NCI-H345 treated with DMSO at 0.1 percent for 48 hours (cell line): ENCODE data around the gene IGFBP7.

Experiments used
- DNase-seq: peaks from one replicate; lab custom pipeline; 2025; ENCODE audit not compliant: unreplicated experiment; lab: John Stamatoyannopoulos, UW

Gene IGFBP7, protein sequence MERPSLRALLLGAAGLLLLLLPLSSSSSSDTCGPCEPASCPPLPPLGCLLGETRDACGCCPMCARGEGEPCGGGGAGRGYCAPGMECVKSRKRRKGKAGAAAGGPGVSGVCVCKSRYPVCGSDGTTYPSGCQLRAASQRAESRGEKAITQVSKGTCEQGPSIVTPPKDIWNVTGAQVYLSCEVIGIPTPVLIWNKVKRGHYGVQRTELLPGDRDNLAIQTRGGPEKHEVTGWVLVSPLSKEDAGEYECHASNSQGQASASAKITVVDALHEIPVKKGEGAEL

DNA sequence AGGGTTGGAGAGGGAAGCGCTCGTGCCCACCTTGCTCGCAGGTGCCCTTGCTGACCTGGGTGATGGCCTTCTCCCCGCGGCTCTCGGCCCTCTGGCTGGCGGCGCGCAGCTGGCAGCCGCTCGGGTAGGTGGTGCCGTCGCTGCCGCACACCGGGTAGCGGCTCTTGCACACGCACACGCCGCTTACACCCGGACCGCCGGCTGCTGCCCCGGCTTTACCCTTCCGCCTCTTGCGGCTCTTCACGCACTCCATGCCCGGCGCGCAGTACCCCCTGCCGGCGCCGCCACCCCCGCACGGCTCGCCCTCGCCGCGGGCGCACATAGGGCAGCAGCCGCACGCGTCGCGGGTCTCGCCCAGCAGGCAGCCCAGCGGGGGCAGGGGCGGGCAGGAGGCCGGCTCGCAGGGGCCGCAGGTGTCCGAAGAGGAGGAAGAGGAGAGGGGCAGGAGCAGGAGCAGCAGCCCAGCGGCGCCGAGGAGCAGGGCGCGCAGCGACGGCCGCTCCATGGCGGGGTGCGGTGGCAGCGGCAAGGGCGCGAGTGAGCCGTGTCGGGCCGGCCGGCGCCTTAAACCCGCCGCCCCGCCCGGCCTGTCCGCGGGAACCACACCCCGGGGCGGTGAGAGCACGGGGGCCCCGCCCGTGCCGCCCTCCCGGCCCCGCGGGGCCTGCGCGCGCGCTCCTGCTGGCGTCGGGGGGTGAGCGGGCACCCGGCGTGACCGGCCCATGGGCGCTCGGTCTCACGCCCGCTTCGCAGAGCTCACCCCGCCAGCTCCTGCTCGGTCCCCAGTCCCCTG lies at the start of gene IGFBP7:
TSS of gene IGFBP7 (minus strand) at position 539 of the 793 bp plus-strand sequence. CDS start at position 505, 34 bp downstream.
- DNase-seq: no peak

- DNase-seq: no peak
These were observed 49.7 kb upstream of the IGFBP7 start for GRCh38 chr4:57159866-57160265.

GRCh38 chr4:57158762-57159161 lies 48.6 kb upstream of the IGFBP7 start:
- no peak for DNase-seq

GRCh38 chr4:57158221-57158620 lies 48.0 kb upstream of the IGFBP7 start:
- DNase-seq: no peak

DNA sequence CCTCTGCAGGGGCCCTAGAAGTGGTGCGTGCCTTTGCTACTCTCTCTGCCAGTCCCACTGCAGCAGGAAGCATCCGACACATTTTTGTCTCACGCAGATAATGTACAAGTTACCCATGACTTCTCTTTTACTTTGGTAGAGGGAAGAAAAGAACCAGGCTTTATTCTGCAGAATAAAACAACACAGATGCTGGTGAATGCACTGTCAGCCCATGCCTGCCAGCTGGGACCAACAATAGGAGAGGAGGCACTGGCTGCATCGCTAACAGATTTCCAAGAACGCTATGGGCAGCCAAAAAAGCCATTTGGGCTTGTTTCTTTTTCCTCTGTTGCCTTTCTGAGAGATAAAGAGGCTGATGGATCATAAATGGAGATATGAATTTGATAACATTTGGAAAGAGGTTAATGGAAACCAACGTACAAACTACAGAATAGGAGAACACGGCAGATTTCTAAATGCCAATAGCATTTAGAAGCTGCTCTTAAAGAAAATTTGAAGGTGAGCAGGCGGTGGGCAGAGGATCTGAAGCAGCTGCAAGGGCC lies 47.5 kb upstream of the IGFBP7 start:
- no peak for DNase-seq

- DNase-seq: no peak
These were observed 46.2 kb upstream of the IGFBP7 start for GRCh38 chr4:57156242-57156990.

DNA sequence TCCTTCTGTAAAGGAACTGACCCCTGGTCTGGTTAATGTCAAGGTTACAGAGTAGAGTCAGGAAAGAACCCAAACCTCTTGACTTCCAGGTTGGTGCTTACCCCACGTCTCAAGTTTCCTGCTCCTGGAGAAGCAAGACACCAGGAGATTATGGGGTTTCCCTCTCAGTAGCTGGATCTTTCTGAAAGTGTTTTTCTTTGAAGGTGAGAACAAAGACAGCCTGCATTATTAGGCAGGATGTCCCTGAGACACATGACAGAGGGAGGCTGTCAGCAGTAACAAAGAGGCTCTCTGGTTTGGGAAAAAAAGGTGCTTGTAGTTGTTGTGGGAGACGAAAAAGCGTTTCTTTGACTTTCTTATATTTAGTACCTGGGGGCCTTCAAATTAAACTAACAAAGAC lies 44.7 kb upstream of the IGFBP7 start:
- DNase-seq: no peak

GRCh38 chr4:57154191-57154590 lies 44.0 kb upstream of the IGFBP7 start:
- DNase-seq: no peak

GRCh38 chr4:57153207-57153606 lies 43.0 kb upstream of the IGFBP7 start:
- DNase-seq: no peak

DNA sequence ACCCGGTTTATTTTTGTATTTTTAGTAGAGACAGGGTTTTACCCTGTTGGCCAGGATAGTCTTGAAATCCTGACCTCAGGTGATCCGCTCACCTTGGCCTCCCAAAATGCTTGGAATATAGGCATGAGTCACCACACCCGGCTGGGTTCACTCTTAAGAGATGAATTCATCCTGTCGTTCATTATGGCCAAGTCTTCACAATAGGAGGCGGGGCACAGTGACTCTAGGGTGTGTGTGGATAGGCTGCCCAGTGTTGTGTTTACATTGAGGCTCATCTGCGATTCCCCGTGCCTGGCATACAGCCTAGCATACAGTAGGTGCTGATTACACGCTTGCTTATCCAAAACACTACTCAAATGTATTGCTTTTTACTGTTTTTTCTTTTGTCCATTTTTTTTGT lies 41.3 kb upstream of the IGFBP7 start:
- DNase-seq: no peak

DNA sequence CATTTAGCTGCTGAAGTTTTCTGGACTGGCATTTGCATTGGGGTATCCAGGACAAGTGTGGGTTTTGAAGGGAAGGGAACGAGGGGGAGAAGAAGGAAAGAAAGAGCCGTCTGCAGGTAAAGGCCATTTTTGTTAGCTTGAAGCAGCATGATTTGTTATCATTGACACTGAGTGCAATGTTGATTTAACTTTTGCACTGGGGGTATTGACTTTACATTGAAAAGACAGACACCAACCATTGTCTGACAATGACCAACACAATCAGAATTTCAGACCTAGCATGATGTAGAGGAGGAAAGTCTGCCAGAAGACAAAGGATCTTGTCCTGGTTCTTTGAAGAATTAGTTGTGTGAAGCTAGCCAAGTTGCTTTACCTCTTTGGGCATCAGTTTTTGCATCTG lies 39.6 kb upstream of the IGFBP7 start:
- DNase-seq: no peak

- no peak for DNase-seq
These were observed 38.8 kb upstream of the IGFBP7 start for GRCh38 chr4:57148831-57149505.

DNA sequence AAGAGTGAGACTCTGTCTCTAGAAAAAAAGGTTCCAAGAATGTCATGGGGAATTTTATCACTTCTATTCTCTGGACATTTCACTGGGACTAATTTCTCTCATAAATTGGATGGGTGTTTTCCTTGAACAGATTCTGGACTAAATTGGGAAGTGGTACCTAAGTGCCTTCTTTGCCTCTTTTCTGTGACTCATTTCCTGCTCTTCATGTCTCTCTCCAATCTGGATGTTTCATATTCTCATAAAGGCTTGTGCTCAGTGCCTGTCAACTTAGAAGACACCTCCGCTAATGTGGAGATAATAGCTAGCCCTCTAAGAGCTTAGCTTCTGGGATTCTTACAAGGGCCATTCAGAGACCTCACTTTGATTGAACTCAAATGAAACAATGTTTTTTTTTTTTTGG lies 38.0 kb upstream of the IGFBP7 start:
- no peak for DNase-seq

DNA sequence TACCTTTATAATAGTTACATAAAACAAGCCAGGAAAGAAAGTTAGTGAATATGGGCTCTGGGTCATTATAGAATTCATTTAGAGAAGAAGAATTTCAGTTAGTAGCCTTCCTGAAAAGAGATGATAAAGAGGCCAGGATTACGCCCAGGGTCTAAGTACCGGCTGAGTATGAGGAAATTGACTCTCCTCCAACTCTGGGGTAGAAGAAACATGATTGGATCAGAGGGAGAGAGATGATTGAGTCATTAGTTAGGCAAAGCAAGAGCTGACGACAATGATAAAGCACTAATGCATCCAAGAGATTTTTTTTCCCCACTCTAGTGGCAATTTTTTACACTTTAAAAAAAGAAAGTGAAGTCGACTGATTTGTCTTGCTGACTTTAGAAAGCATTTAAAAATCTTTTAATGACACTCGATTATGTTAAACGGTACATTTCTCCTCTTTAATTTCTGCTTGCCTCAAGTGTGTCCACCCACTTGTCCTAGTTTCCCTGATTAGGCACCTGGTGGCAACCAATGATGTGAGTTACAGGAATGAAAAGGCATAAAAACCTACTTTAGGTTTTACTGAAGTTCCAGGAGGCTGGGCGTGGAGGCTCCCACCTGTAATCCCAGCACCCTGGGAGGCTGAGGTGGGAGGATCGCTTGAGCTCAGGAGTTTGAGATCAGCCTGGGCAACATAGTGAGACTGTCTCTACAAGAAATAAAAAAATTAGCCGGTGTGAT lies 37.3 kb upstream of the IGFBP7 start:
- no peak for DNase-seq

GRCh38 chr4:57146444-57146843 lies 36.3 kb upstream of the IGFBP7 start:
- DNase-seq: no peak

GRCh38 chr4:57144466-57144865 lies 34.3 kb upstream of the IGFBP7 start:
- DNase-seq: no peak

DNA sequence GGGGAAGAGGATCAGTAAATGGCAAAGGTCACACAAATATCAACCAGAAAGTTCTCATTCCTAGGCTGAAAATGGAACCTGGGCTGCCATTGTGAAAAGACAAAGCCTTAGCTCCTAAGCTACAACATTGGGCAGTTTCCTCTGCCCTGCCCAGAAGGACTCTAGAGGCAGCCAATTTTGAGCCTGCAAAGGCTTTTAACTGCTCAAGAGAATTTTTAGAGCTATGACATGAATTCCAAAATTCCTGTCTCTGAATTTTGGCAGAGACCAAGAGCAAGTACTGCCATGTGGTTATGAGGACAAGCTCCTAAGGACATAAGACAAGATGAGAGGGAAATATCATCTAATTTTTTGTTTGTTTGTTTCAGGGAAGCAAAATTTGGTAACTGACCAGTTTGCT lies 29.6 kb upstream of the IGFBP7 start:
- DNase-seq: no peak

DNA sequence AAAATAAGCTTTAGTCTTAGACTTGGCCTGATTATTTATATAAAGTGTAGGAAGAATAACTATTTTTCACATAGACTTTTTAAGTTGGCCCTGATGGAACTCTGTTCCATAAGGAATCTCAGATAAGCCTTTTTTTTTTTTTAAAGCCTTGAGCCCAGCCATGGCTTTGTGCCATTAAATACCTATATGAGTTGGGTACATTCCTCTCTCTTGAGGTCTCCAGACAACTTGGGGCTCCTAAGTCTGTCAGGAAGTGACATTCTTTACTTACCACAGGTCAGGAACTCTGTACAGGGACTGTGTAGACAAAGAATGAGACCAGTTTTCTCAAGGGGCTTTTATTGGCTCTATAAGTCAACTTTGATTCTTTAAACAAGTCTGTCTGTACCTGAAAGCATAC lies 27.1 kb upstream of the IGFBP7 start:
- DNase-seq: no peak

GRCh38 chr4:57136281-57136680 lies 26.1 kb upstream of the IGFBP7 start:
- no peak for DNase-seq

DNA sequence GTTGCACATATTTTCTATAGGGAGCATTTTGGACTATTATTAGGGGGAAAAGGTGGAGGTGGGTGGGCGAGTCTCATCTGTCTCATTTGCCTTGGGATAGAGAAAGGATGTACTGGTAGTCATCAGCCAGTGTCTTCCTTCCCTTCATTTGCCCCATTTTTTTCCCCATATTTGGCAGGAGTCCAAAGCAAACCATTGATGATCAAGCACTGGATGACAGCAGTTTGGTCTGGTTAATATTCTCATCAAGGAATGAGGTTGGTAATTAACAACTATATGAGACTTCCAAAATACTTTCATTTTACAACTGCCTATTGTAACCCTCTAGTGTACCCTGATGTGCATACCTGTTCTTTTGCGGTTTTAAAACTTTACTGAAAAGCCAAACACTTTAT lies 22.6 kb upstream of the IGFBP7 start:
- no peak for DNase-seq
